ENCODE results near the gene RYR1. TPM values are rescaled to one million over a fixed set of nuclear protein-coding genes. Genes with fewer than 3 reads are reported as not detected.
"Not testable (repeated sequence)": the region's sequence is repeated elsewhere in the genome, so short reads cannot be mapped to it uniquely, and the experiment has no call there.

The RYR1 gene
- total RNA-seq, 1 experiment from 2014 or later, result 19.1 TPM

DNA sequence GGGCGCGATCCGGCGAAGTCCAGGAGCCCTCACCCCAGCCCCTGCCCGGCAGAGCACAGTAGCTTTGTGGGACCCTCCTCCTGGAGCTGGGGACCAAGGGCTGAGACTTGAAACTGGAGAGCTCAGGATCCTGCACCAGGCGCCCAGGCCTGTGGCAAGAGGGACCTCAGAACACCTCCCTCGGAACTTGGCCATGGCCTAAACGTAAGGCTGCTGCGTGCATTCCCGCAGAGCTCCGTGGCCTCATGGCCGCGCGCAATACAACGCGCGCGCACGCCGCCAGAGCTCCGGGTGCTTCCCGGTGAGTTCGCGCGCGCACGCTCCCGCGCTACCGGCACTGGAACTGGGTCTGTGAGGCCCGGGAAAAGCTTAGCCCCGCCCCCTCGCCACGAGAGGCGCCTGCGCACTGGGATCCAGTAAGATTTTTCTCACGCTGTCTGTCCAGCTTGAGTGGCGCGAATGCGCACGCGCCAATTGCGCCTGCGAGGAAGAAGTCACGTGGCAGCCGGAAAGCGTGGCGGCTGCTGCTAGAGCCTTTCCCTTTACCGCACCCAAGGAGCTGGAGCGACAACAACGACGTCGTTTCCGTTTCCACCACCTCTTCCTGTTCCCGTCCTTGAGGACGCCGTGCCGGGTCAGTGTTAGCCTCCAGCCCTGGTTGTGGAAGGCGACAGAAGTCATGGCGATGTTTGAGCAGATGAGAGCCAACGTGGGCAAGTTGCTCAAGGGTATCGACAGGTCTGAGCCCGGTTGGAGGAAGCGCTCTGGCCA is 185.3 kb downstream of the RYR1 start, which contains the start of gene EIF3K:
Gene EIF3K (plus strand): TSS at position 599 of the 771 bp plus-strand sequence. CDS start 81 bp downstream, at position 680.
- Histone ChIP-seq H3K27ac (peak within 1 kb of the TSS; percentile 17; the same call in 1 of the 2 replicates), H3K27me3 (no peaks in the 10 kb centered on the region), H3K4me1 (peaks cover 5% of the 10 kb centered on the region; the same call in 1 of the 2 replicates), H3K9me3 (replicated peaks) (no peaks in the 10 kb centered on the region), H3K36me3 (peaks cover 28% of the 10 kb centered on the region), H3K4me3 (peak within 1 kb of the TSS; percentile 68)
- peak; percentile 98 to 99 for DNase-seq

DNA sequence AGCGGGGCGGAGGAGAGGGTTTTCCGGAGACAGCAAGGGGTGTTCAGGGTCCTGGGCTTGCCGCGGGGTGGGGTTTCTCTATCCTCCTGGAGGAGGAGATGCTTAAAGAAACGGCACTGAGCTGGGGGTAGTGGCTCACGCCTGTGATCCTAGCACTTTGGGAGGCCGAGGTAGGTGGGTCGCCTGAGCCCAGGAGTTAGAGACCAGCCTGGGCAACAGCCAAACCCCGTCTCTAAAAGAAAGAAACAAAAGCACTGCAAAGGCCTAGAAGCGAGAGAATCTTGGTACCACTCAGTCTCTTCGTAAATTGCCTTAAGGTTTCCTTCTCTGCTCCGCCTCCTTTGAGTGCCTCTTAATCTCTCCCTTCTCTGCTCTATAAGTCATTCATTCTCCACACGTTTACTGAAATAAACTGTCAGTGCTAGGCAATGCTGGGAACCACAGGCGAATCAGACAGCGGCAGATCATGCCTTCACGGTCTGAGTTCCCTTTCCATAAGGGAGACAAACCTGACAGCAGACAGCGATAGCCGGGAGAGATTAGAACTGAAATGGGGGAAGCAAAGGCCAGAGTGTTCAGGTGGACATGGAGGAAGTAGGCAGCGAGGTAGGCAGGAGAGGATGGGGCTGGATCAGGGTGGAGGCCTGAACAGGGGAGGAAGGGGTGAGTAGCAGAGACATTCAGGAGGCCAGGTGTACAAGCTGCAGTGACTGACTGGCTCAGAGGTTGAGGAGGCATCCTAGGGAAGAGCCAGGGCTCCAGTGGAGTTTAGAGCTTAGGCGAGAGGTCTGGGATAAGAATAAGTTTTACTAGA is 186.1 kb downstream of the RYR1 start:
- Histone ChIP-seq H3K27me3 (no peaks in the 10 kb centered on the region), H3K4me1 (peaks cover 5% of the 10 kb centered on the region; the same call in 1 of the 2 replicates), H3K9me3 (replicated peaks) (no peaks in the 10 kb centered on the region)

GRCh38 chr19:38624822-38625221 is 191.3 kb downstream of the RYR1 start:
- no peak for DNase-seq
- Histone ChIP-seq H3K36me3 (peaks cover 77% of the 10 kb centered on the region), H3K27ac (no peak overlapping the region), H3K4me3 (no peak overlapping the region), H3K9me3 (replicated peaks) (no peaks in the 10 kb centered on the region), H3K27me3 (no peaks in the 10 kb centered on the region), H3K4me1 (no peaks in the 10 kb centered on the region; the same call in 1 of the 2 replicates)

More for the DNA sequence above, 186.1 kb downstream of the RYR1 start:
- no peak for DNase-seq
- H3K36me3 ChIP-seq, result peaks cover 36% of the 10 kb centered on the region
- peak overlapping the region; percentile 17; the same call in 1 of the 2 replicates for H3K27ac ChIP-seq
- H3K4me3 ChIP-seq, result peak overlapping the region; percentile 68

GRCh38 chr19:38626401-38626800 is 192.9 kb downstream of the RYR1 start:
- Histone ChIP-seq H3K4me1 (no peaks in the 10 kb centered on the region), H3K27ac (no peak overlapping the region), H3K9me3 (replicated peaks) (no peaks in the 10 kb centered on the region), H3K36me3 (peaks cover 76% of the 10 kb centered on the region), H3K27me3 (no peaks in the 10 kb centered on the region), H3K4me3 (no peak overlapping the region)
- DNase-seq, result no peak

DNA sequence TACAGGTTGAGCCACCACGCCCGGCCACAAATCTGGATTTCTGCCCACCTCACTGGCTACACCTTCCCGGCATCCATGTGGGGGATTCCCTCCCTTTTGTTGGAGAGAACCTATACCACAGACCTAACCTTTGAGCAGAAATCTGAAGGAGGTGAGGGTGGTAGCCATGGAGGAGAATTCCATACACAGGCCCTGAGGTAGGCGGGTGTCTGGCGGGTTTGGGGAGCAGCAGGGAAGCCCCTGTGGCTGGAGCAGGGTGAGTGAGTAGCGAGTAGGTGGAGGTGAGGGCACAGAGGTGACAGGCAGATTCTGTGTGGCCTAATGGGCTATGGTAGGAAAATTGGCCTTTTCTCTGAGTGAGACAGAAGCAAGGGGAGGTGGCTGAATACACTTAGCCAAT is 196.1 kb downstream of the RYR1 start:
- H3K27ac ChIP-seq, result no peak overlapping the region
- H3K36me3 ChIP-seq, result peaks cover 56% of the 10 kb centered on the region
- no peak overlapping the region for H3K4me3 ChIP-seq
- H3K4me1 ChIP-seq, result no peaks in the 10 kb centered on the region
- DNase-seq, result no peak
- no peaks in the 10 kb centered on the region for H3K27me3 ChIP-seq
- no peaks in the 10 kb centered on the region for H3K9me3 ChIP-seq (replicated peaks)

DNA sequence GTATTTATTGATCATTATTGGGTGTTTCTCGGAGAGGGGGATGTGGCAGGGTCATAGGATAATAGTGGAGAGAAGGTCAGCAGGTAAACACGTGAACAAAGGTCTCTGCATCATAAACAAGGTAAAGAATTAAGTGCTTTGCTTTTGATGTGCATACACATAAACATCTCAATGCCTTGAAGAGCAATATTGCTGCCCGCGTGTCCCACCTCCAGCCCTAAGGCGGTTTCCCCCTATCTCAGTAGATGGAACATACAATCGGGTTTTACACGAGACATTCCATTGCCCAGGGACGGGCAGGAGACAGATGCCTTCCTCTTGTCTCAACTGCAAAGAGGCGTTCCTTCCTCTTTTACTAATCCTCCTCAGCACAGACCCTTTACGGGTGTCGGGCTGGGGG is 197.8 kb downstream of the RYR1 start:
- not testable (repeated sequence) for H3K4me1 ChIP-seq; H3K9me3 ChIP-seq (replicated peaks); H3K27ac ChIP-seq; H3K4me3 ChIP-seq; DNase-seq; H3K27me3 ChIP-seq
- H3K36me3 ChIP-seq, result peaks cover 44% of the 10 kb centered on the region

DNA sequence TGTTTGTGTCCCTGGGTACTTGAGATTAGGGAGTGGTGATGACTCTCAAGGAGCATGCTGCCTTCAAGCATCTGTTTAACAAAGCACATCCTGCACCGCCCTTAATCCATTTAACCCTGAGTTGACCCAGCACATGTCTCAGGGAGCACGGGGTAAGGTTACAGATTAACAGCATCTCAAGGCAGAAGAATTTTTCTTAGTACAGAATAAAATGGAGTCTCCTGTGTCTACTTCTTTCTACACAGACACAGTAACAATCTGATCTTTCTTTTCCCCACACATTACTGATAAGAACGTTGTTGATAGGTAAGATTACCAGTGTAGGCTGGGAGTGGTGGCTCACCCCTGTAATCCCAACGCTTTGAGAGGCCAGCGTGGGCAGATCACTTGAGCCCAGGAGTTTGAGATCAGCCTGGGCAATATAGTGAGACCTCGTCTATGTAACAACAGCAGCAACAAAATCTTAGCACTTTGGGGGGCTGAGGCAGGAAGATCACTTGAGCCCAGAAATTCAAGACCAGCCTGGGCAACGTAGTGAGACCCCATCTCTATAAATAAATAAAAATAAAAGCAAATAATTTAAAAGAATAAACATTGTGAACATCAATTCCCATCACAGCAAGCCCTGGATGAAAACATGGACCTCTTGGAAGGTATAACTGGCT is 198.5 kb downstream of the RYR1 start:
- not testable (repeated sequence) for H3K4me1 ChIP-seq; H3K27ac ChIP-seq; DNase-seq; H3K9me3 ChIP-seq (replicated peaks); H3K4me3 ChIP-seq; H3K27me3 ChIP-seq
- peaks cover 42% of the 10 kb centered on the region for H3K36me3 ChIP-seq

DNA sequence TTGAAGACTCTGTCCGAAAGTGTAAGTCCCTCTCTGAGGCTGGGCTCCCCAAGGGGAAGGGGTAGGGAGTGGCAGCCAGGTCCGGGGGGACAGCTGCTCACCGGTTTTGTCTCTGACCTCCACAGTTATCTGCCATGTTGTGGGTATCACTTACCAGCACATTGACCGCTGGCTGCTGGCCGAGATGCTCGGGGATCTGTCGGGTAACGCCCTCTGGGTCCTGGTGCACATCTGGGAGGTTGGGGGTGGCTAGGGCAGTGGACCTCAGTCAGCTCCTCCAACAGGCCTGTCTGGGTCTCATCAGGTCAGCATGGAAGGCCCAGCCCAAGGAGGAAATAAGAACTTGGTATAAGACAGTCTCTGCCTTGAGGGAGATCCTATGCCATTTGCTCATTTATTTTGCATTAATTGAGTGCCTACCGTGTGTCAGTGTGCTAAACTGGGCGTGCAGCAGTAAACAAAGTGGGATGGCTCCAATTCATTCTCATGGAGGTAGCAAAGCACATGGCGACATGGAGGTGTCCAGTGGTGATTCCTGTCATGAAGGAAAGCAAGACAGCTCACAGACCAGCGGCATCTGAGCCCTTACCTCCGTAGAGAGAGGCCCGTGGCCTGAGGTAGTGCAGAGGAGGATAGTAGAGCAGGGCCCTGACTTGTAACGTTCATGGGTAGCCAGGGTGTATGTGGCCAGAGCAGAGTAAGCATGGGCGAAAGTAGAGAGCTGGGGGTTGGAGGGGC is 199.2 kb downstream of the RYR1 start:
- Histone ChIP-seq H3K27ac (no peak overlapping the region), H3K36me3 (peaks cover 36% of the 10 kb centered on the region), H3K9me3 (replicated peaks) (no peaks in the 10 kb centered on the region), H3K4me3 (no peak overlapping the region), H3K4me1 (no peaks in the 10 kb centered on the region), H3K27me3 (no peaks in the 10 kb centered on the region)
- DNase-seq, result no peak

DNA sequence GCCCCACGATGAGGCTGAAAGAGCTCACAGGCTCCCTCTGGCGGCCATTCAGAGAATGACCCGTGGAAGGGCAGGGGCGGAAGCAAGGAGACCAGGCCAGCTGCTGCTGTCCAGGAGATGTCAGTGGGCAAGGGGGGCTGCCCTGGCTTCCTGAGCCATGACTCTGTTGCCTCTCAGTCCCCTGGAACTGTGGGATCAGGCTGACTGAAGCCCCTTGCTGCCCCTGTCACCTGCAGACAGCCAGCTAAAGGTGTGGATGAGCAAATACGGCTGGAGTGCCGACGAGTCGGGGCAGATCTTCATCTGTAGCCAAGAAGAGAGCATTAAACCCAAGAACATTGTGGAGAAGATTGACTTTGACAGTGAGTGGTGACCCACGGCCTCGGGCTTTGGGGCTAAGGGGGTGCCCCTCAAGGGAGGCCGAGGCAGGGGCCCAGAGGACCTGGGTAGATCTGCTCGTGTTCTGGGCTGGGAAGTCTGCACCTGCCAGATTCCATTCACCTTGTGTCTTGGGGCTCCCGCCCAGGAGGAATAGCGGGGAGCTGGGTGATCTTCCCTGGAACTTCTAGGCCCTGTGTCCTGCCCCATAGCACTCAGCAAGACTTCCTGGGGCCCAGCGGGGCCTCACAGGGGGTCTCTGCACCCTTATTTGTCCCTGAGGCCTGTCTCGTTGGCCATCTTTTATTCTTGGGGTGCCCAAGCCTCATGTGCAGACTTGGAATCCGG is 201.4 kb downstream of the RYR1 start:
- H3K36me3 ChIP-seq, result peaks cover 21% of the 10 kb centered on the region
- H3K27me3 ChIP-seq, result no peaks in the 10 kb centered on the region
- peak; percentile 77 to 93 for DNase-seq
- H3K4me3 ChIP-seq, result no peak overlapping the region
- H3K27ac ChIP-seq, result no peak overlapping the region
- no peaks in the 10 kb centered on the region for H3K9me3 ChIP-seq (replicated peaks)
- no peaks in the 10 kb centered on the region for H3K4me1 ChIP-seq

- peaks cover 14% of the 10 kb centered on the region for H3K36me3 ChIP-seq
These were observed 202.2 kb downstream of the RYR1 start for GRCh38 chr19:38635483-38636399.

More at GRCh38 chr19:38635483-38636399, 202.2 kb downstream of the RYR1 start:
- Histone ChIP-seq H3K9me3 (replicated peaks) (no peaks in the 10 kb centered on the region), H3K4me1 (no peaks in the 10 kb centered on the region), H3K4me3 (no peak overlapping the region), H3K27me3 (no peaks in the 10 kb centered on the region), H3K27ac (no peak overlapping the region)
- no peak for DNase-seq
